ENCODE results near the gene CUL3.
"Not testable (repeated sequence)": the region's sequence is repeated elsewhere in the genome, so short reads cannot be mapped to it uniquely, and the experiment has no call there.

CUL3 gene

DNA sequence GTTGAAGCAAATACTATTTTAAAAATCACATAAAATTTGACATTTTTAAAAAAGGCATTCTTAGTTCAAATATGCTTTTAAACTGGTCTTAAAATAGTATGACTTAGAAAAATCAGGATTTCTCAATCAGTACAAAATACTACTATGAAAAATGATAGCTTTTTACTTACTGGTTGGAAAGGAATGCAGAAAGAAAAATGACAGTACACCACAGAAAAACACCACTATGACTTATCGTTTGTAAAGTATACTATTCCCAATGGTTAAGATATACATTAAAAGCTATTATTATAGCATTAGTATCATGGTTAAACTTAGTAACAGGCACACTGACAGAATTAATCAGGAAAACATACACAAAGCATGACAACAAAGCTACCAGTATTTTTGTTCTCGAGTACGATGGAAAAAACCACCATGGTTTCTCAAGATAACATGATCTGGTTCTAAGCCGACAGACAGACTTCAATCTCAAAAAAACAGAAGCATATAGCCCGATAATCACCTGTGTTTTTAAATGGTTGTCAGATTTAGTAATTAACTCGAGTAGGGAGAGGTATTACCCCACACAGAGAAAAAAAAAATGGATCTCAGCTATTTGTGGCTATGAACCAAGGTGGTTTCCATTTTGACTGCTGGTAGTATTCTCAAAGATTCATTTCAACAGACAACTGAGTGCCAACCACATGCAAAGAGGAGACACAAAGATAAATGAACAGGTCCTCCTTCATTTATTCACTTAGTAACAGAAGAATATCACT, 39.1 kb downstream of the CUL3 start:
- DNase-seq = no peak

DNA sequence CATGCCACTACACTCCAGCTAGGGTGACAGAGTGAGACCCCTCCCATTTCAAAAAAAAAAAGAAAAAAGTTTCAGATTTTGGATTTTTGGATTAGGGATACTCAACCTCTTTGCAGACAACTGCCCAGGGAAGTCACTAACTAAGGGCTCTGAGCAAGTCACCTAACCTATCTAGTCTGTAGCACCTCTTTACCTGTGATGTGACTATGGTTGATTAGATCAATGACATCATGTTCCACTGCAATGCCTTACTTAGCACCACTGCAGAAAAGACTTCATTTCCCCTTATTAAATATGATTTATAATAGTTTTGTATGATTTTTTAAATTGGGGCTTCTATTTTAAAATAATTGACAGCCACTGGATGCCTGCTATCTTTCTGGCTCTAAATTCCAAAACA, 41.2 kb downstream of the CUL3 start:
- DNase-seq = no peak

DNA sequence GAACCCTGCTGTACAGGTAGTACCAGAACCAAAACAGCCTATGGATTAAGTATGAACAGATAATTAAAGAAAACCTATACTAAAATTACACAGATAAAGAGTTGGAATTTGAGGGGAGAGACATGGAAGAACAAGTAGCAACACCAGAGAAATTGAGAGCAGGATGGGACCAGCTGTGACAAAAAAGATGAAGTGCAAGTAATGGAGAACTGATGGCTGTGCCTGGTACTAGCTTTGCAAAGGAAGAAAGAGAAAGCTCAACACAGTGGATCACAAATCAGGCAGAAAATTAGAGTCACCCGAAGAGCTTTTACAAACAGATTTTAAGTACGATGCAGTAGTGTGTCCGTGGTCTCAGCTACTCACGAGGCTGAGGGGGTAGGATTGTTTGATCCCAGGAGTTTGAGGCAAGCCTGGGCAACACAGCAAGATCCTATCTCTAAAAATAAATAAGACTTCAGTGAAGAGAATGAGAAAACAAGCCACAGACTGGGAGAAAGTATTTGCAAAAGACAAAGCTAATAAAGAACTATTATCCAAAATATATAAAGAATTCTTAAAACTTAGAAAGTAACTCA, 46.5 kb downstream of the CUL3 start:
- no peak for DNase-seq

DNA sequence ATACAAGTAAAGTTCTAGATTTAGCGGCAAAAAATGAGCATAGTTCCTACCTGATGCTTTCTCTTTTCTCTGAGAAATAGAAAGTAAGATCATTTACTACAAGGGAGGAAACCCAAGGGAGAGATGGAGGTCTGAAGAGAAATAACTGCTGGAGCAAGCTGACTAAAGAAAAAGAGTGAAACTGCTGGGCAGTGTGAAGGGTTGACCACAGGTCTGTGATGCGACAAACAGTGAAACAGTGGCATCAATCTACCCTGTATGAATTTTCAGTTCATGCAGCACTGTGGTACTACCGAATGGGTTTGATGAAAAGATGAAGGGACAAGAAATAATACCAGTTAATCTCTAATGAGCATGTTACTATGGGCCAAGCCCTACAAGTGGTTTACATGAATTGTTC, 52.2 kb downstream of the CUL3 start:
- no peak for DNase-seq

DNA sequence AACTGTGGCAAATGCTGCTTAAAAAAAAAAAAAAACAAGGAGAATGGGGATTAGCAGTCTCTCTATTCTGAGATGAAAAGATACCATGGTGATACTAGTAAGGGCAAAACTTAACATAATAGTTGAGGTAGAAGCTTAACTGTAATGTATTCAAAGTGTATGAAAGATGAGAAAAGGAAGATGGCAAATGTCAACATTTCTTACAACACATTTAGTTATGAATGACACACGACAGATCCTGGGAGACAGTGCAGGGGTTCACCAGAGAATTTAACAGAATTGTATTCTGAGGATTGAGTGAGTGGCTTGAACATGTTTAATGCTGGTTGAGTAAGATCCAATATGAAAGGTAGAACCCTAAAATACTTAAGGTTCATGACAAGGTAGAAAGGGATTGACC, 52.7 kb downstream of the CUL3 start:
- DNase-seq = no peak

DNA sequence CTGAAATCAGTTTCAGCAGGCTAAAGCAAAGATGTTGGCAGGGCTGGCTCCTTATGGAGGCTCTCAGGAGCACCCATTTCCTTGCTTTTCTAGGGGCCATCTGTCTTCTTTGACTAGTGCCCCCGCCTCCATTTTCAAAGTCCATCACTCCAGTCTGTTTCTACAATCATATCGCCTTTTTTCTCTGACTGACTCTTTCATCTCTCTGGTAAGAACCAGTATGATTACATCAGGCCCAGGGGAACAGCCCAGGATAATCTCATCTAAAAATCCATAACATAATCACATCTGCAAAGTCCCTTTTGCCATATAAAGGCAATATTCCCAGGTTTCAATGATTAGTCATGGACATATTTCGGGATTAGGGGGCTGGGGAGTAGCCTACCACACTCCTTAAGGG, 57.0 kb downstream of the CUL3 start:
- DNase-seq = no peak

DNA sequence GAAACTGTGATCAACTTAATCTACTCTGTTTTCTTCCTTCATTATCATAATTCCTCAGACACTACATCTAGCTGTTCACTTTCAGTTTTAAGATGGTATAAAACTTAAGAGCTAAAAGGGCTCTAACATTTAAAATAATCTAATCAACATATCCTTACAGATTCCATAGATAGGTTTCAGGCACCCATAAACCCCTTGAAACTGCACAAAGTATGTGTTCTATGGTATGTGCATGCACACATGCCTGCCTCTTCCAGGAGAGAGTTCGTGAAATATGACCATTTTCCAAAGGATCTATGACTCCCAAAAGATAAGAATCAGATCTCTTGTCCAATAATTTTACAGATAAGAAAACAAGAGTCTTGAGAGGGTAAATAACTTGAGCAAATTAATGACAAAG, 59.4 kb downstream of the CUL3 start:
- DNase-seq = no peak

DNA sequence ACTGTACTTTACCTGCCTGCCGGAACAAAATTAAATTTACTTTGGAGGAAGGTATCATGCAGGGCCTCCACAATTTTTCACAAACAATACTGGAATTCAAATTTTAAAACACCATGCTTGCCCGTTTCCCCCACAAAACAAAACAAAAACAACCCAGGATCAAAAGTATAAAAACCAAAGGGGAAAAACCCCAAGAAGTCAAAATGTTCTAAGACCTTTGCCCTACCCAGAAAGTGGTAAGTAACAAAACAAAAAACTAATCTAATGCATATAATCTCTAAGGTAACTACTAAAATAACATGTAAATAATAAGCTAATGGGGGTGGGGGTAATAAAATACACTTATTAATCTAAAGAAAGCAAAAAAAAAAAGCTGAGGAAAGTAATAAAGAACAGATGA, 60.5 kb downstream of the CUL3 start:
- no peak for DNase-seq

DNA sequence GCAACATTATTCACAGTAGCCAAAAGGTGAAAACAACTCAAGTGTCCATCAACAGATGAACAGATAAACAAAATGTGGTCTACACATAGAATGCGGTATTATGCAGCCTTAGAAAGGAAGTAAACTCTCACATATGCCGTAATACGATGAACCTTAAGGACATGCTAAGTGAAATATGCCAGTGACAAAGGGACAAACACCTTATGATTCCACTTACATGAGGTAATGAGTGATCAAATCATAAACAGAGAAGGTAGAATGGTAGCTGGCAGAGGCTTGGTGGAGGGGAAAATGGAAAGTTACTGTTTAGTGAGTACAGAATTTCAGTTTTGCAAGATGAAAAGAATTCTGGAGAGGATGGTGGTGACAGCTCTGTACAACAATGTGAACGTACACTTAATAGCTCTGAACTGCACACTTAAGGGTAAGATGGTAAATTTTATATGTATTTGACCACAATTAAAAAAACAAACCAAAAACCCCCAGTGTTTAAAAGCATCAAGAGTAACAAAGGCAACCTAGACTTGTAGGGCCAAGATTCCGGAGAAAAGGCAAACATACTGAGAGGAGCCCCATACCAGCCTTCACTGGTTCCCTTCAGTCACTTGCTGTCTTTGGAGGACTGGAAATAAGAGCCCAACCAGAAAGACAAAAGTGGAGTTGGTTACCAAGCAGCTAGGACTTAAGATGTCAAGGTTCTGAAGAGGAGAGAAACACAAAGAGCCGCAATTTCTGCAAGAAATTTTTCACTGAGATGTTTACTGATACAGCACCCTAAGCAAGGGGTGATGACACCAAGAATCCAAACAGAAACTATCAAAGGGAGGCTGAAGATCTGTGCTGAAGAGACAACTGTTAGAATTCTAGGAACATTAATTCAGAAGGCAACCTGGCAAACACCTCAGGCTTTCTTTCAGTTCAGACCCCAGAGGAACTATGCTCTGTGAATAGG, 61.3 kb downstream of the CUL3 start:
- DNase-seq = no peak

DNA sequence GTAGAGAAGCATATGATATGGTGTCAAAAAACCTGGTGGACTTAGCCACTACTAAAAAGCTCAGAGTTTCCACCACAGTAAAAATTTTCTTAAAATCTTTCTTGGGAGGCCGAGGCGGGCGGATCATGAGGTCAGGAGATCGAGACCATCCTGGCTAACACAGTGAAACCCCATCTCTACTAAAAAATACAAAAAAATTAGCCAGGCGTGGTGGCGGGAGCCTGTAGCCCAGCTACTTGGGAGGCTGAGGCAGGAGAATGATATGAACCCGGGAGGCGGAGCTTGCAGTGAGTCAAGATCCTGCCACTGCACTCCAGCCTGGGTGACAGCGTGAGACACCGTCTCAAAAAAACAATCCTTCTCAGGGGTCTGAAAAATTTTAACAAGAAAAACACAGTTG, 62.7 kb downstream of the CUL3 start:
- not testable (repeated sequence) for DNase-seq

DNA sequence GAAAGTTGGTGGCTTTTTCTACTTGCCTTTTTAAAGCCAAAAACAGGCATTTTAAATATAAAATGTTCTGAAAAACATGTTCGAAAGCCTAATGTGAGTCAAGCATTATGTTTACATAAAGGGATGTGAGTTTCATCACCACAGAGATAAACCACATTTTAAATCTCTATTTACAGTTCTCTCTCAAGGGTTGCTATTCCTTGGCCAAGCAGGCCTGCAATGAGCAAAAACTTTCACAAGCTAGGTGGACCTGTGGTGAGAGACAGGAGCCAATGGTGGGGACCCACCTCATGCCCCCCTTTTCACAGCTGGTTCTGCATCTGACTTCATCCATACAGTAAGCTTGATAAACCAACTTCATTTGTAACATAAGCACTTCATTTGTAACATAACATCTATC, 65.1 kb downstream of the CUL3 start:
- no peak for DNase-seq

DNA sequence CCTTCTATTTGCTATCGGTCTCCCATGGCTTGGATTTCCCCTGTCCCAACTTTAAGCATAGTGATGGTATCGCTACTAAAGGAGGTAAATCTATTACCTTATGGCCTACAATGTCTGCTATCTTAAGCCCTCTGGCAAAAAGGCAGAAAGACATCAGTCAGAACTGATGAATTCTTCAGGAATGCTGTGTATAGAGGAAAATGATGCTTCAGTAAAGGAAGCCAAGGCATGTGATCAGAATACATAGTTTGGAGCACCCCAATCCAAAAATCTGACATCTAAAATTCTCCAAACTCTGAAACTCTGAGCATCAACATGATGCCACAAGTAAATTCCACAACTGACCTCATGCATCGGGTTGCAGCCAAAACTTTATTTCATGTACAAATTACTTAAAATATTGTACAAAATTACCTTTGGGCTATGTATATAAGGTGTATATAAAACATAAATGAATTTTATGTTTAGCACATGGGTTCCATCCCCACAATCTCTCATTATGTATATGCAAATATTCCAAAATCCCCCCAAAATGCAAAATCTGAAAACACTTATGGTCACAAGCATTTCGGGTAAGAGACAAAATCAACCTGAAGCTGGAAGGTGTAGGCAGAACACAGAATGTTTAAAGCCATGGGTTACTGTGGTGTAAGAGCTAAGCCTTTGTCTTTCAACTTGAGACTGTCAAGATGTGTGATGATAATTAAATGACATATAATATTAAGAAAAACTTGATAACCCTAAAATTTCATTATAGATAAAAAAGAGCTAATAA, 66.2 kb downstream of the CUL3 start:
- DNase-seq = no peak

DNA sequence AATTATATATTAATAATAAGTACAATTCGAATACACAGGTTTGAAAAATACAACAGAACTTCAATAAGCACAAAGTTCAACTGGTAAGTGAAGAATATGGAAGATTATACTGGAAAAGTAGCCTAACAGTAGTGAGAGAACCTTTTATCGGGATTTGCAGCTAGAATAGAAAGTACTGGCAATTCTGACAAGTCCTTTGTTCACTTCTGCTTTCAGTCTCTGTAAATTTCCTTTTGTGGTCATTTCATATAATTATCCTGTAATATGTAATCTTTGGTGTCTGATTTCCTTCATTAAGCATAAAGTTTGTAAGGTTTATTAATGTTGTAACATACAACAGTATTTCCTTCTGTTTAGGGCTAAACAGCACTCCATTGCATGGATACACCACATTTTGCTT, 67.2 kb downstream of the CUL3 start:
- DNase-seq = no peak

DNA sequence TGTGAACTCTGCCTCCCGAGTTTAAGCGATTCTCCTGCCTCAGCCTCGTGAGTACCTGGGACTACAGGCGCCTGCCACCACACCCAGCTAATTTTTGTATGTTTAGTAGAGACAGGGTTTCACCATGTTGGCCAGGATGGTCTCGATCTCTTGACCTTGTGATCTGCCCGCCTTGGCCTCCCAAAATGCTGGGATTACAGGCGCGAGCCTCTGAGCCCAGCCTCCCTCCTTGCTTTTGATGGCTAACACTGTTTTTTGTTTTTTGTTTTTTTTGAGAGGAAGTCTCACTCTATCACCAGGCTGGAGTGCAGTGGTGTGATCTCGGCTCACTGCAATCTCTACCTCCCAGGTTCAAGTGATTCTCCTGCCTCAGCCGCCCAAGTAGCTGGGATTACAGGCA, 68.8 kb downstream of the CUL3 start:
- not testable (repeated sequence) for DNase-seq

DNA sequence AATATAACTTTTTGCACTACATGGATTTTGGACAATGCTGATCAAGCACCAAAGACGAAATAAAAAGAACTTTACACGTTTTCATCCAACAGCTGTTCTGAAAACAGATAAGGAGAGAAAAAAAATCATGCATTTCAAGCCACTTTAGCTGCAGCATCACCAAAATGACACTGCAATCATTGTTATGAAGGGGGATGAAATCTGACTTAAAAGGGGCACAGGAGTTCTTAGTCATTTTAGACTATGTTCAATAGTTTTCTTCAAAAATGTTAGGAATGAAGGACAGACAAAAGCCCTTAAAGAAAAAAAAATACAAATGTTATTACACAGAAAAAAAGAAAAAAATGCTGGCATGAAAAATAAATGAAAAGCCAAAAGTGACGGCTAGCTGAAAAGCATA, 71.2 kb downstream of the CUL3 start:
- no peak for DNase-seq

DNA sequence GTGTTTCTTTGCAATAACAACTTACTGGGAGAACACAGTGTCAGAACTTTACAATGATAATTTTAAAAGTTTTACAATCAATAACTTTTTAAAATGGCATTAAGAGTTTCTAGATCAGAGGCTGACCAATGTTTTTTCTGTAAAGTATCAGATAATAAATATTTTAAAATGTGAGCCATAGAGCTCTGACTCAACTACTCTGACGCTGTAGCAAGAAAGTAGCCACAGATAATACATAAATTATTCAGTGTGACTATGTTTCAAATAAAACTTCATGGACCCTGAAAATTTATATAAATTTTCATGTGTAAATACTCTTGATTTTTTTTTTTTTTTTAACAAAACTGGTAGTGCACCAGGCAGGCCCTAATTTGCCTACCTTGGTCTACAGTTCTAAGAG, 77.4 kb downstream of the CUL3 start:
- DNase-seq = no peak

DNA sequence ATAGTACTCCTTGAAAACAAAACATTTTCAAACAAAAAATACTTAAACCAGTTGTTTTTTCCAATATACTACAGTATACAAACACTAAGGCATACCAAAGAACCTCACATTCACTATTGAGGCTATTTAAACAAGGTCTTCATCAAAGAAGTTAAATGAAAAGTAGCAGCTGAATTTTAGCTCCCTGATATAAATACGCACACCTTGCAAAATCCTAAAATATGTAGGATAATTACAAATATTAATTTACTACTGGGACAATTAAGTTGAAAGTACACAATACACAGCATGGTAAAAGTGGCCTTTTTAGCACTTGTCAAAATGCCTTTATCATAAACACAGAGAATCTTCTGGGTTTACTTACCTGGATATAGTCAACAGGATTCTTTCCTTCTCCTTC, 78.7 kb downstream of the CUL3 start:
- DNase-seq = no peak

DNA sequence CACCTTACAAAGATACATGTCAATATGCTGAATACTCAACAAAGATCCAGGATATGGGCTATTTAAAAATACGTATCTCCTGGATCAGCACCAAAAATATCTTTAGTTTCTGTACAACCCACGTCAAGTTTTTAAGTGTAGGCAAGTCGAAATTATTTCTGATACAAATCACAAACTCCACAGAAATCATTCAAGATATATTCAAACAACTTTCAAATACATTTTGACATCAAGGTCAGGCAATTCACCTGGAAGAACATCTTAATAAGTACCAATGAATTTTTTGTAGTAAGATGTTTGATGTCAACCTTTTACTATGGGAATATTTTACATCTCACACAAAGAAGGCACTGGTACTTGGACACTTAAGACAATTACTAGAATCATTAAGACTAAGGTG, 86.2 kb downstream of the CUL3 start:
- DNase-seq = no peak

DNA sequence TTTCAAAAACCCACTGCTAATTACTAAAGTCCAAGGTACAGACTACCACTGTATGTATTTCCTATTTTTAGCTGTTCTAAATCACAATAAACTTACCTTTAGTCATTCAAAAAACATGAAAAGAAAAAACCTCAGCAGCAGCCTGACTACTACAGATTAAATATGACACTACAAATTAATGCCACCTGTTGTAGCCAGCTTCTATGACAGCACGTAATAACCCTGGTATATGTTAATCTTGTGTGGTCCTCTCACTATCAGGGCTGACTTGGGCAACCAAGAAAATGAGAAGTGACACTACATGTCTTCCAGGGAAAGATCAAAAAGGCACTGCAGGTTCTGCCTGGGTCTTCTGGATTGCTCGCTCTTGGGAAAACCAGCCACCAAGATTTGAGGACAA, 92.6 kb downstream of the CUL3 start:
- DNase-seq = no peak

DNA sequence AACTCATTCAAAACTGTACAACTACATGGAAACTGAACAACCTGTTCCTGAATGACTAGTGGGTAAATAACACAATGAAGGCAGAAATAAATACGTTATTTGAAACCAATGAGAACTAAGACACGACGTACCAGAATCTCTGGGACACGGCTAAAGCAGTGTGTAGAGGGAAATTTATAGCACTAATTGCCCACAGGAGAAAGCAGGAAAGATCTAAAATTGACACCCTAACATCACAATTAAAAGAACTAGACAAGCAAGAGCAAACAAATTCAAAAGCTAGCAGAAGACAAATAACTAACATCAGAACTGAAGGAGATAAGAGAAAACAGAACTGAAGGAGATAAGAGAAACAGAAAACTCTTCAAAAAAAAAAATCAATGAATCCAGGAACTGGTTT, 97.2 kb downstream of the CUL3 start:
- DNase-seq = not testable (repeated sequence)

DNA sequence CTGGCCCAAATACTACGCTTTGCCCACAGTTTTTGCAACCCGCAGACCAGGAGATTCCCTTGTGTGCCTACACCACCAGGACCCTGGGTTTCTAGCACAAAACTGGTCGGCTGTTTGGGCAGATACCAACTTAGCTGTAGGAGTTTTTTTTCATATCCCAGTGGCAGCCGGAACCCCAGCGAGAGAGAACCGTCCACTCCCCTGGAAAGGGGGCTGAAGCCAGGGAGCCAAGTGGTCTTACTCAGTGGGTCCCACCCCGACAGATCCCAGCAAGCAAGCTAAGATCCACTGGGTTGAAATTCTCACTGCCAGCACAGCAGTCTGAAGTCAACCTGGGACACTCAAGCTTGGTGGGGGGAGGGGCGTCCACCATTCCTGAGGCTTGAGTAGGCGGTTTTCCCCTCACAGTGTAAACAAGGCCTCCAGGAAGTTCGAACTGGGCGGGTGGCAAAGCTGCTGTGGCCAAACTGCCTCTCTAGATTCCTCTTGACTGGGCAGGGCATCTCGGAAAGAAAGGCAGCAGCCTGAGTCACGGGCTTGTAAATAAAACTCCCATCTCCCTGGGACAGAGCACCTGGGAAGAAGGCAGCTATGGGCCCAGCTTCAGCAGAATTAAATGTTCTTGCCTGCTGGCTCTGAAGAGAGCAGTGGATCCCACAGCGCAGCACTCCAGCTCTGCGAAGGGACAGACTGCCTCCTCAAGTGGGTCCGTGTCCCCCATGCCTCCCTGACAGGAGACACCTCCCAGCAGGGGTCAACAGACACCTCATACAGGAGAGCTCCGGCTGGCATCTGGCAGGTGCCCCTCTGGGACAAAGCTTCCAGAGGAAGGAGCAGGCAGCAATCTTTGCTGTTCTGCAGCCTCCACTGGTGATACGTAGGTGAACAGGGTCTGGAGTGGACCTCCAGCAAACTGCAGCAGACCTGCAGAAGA, 99.8 kb downstream of the CUL3 start:
- peak in 1 of 51 donors; percentile 5 for DNase-seq
